GM19324 (cell line): ENCODE data around the gene IAH1.

Source experiments
- ATAC-seq: cut with Tn5 transposase; IDR thresholded peaks from one replicate; pipeline ENCODE4 v1.9.1; 2021; ENCODE audit warnings: mild to moderate bottlenecking, moderate library complexity; ENCODE audit not compliant: unreplicated experiment, low FRiP score

IAH1 gene

DNA sequence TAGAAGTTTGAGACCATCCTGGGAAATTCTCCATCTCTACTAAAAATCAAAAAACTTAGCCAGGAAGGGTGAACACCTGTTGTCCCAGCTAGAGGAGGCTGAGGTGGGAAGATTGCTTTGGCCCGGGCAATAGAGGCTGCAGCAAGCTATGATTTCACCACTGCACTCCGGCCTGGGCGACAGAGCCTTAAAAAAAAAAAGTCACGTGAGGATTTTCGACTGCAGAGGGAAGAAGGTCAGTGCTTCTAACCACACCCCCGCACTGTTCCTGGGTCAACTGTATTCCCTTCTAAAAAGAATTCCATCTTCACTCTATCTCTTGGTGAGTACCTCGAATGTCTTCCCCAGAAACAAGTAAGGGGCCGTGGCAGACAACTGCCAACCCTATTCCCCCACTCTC is 49.9 kb downstream of the IAH1 start:
- ATAC-seq, result no peak

DNA sequence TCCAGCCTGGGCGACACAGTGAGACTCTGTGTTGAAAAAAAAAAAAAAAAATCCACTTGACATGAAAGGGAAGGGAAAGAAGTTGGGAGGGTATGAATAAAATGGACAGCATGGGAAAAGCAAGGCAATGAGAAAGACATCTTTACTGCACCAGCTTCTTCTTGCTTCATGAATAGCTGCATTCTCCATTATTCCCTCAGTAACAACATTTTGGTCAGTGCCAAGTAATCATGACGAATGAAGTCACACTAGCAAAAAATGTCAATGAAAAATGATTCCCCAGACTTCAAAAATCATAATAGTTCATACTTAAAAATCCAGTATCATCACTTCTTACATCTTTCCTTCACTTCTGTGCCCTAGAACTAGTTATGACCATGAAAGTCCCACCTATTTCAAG is 50.9 kb downstream of the IAH1 start:
- no peak for ATAC-seq

DNA sequence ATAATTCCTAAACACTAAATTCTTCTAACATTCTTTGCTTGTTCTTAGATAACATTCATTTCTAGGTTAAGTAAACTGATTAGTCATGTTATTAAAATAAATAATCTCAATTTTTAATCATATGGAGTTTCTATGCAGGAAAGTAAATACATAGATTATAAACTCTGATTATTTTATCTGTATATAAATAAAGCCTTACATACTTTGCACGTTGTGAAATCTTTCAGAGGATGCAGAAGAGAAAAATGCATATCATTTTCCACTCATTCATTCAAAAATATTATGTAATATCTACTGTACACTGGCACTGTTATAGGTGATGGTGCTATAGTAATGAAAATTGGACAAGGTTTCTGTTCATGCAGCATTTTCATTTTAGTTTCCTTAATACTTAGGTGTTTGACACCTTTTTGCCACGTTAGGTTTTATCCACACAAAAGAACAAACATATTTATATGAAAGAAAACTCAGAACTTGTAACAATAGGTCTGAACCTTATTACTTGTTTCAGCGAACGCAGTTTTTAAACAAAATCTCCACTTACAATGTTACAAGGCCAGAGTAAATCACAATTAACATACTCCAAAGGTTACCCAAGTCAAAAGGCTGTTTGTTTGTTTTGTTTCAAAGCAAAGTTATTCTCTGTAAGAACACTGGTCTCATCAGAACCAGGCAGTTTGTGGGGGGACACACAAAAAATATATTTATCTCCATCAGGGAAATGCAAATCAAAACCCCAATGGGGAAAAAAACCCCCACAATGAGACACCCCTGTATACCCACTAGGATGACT is 53.8 kb downstream of the IAH1 start:
- ATAC-seq, result no peak

DNA sequence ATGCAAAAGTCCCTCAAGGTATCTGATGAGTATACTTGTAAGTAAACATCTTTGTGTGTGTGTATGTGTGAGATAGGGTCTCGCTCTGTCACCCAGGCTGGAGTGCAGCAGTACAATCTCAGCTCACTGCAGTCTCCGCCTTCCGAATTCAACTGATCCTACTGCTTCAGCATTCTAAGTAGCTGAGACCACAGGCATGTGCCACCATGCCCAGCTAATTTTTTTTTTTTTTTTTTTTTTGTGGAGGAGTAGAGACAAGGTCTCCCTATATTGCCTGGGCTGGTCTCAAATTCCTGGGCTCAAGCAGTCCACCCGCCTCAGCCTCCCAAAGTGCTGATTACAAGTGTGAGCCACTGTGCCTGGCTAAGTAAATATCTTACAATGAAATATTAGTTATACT is 58.1 kb downstream of the IAH1 start:
- no peak for ATAC-seq

DNA sequence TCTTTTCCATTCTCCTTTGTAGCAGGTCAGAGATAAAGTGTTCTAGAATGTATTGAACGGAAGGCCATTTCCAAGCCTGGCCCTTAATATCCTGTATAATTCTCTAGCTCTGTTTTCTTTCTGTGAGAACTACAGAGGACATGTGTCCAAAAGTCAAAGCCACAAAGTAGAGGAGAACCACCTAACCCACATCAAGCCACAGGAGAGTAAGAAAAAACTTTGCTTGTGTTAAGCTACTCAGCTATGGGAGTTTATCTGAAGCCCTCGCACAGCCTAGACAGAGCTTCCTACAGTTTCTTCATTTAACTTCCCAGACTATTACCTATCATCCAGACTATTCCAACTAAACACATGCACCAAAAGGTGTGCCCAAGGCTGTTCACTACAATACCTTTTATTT is 59.3 kb downstream of the IAH1 start:
- ATAC-seq, result no peak

DNA sequence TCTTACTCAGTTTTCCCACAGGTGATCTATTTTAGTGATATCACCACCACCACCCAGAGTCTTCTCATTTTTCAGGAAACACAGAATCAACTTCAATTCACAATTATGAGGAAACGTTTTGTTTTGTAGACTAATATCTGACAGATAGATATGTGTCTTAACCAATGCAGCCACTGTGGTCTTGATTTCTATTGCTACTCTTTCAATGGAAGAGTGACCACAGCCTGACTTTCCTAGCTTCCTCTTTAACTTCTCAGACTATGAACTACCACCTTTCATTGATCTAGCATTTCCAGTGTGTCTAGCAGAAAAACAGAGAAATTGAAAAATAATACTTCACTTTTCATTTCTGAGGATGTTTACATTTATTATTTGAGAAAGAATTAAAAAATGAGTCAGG is 60.8 kb downstream of the IAH1 start:
- no peak for ATAC-seq

DNA sequence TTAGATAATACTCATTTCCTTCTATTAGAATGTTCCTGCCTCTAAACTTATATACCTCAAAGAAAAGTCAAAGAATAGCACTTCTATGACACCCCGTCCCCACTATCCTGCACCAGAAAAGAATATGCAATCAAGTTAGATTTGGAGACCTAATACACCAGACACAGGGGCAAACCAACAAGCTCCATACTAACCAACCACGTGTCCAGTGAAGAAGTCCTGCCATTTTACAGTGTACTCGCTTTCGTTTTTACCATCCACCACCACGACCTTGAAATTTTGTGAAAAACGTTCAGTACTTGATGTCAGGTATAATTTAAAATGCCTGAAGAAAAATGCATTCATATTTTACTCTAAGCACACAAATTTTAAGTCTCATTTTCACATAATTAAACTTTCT is 62.2 kb downstream of the IAH1 start:
- no peak for ATAC-seq

DNA sequence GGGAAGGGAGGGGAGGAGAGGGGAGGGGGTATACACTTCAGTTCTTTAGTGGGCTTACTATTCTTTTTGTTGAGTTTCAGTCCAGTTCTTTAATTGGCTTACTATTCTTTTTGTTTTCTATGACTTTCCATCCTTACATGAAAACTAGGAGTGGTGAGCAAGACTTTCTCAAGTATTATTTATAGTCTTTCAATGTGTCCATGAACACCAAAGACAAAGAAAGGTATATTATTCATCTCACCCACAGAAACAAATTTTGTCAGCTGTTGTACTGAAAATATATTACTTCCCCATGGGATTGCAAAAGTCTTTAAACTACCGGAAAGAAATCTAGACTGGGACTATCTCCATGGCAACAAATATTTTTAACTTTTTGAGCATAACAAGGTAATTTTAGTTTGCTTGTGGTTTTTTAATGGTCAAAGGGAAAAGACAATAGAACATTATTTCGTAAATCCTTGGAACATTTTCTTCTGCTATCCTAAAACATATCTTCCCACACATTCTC is 63.7 kb downstream of the IAH1 start:
- no peak for ATAC-seq
